ENCODE results near the gene GCLC. TPM values are rescaled to one million over a fixed set of nuclear protein-coding genes. Genes with fewer than 3 reads are reported as not detected.

GCLC gene
- total and polyA plus RNA-seq, 4 donors, result 13.2 to 40.0 (median 22.9) TPM

DNA sequence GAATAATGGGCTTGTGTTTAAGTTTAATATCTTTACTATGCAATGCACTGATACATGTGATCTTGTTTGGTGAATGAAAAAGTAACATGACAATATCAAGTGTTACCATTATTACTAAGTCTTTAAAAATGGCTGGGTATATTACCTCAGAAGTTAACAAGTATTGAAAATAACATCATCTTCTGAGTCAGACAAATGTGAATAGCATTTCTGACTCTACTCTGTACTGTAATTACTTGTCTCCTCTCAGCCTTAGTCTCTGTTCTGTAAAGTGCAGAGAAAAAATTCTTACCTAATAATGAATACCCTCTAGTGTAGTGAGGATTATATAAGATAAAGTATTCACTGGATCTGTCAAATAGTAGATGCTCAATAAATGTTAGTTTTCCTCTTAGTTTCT lies 47.0 kb upstream of the GCLC start:
- DNase-seq (no peak), ATAC-seq (ENCODE audit: insufficient read depth, low FRiP score) (no peak)
- Histone ChIP-seq H3K9me3 (ENCODE audit: control insufficient read depth in 4 of 4, insufficient read depth in 3 of 4, low read length in 3 of 4) (no peaks in the 10 kb centered on the region), H3K36me3 (ENCODE audit: control insufficient read depth in 4 of 4, insufficient read depth in 4 of 4, low read length in 4 of 4) (no peaks in the 10 kb centered on the region), H3K27ac (ENCODE audit: low read depth in 1 of 2, low read length in 1 of 2) (no peak overlapping the region), H3K4me3 (no peak overlapping the region), H3K4me1 (ENCODE audit: control insufficient read depth in 5 of 5, insufficient read depth in 5 of 5, low read length in 5 of 5) (peaks cover 0 to 4% (median 0%) of the 10 kb centered on the region in 5 donors), H3K9ac (ENCODE audit: insufficient read depth in 1 of 2, low read length in 2 of 2) (no peak overlapping the region), H3K27me3 (ENCODE audit: control insufficient read depth in 3 of 3, insufficient read depth in 3 of 3, low read length in 2 of 3) (no peaks in the 10 kb centered on the region)
- no peak for TF ChIP-seq CTCF (IDR thresholded peaks at IDR 0.05; ENCODE audit: control extremely low read depth, extremely low read depth)

GRCh38 chr6:53588816-53589509 lies 44.1 kb upstream of the GCLC start:
- H3K4me3 ChIP-seq, result no peak overlapping the region
- H3K27ac ChIP-seq (ENCODE audit: low read depth in 1 of 2, low read length in 1 of 2), result no peak overlapping the region
- H3K9ac ChIP-seq (ENCODE audit: insufficient read depth in 1 of 2, low read length in 2 of 2), result no peak overlapping the region
- TF ChIP-seq CTCF (IDR thresholded peaks at IDR 0.05; ENCODE audit: control extremely low read depth, extremely low read depth), result no peak
- H3K27me3 ChIP-seq (ENCODE audit: control insufficient read depth in 3 of 3, insufficient read depth in 3 of 3, low read length in 2 of 3), result no peaks in the 10 kb centered on the region
- DNase-seq, result no peak
- 88 to 90% methylated on average over 3 of the region's 3 CpGs for WGBS, 2 donors
- ATAC-seq (ENCODE audit: insufficient read depth, low FRiP score), result no peak
- H3K36me3 ChIP-seq (ENCODE audit: control insufficient read depth in 4 of 4, insufficient read depth in 4 of 4, low read length in 4 of 4), result no peaks in the 10 kb centered on the region
- H3K4me1 ChIP-seq (ENCODE audit: control insufficient read depth in 5 of 5, insufficient read depth in 5 of 5, low read length in 5 of 5), result peaks cover 0 to 7% (median under 1%) of the 10 kb centered on the region in 5 donors
- H3K9me3 ChIP-seq (ENCODE audit: control insufficient read depth in 4 of 4, insufficient read depth in 3 of 4, low read length in 3 of 4), result no peaks in the 10 kb centered on the region

DNA sequence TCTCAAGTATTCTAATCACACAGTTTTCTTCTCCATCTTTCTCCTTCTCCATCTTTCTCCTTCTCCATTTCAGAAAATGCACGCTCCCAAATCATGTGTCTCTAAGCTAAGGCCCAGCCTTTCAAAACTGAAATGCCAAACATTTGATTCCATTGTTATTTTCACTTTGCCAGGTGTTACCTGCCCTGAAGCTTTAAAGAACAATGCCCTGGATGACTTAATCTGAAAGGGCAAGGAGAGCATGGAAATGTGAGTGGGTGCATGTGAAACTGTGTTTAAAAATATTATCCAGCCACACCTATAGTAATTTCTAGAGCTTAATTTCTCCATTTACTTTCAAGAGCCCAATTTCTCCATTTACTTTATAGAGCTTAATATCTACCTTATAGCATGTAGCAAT lies 42.4 kb upstream of the GCLC start:
- TF ChIP-seq CTCF (IDR thresholded peaks at IDR 0.05; ENCODE audit: control extremely low read depth, extremely low read depth), result no peak

More for the DNA sequence above, 42.4 kb upstream of the GCLC start:
- H3K9me3 ChIP-seq (ENCODE audit: control insufficient read depth in 4 of 4, insufficient read depth in 3 of 4, low read length in 3 of 4), result no peaks in the 10 kb centered on the region
- H3K36me3 ChIP-seq (ENCODE audit: control insufficient read depth in 4 of 4, insufficient read depth in 4 of 4, low read length in 4 of 4), result no peaks in the 10 kb centered on the region
- peaks cover 0 to 15% (median 2%) of the 10 kb centered on the region in 5 donors for H3K4me1 ChIP-seq (ENCODE audit: control insufficient read depth in 5 of 5, insufficient read depth in 5 of 5, low read length in 5 of 5)
- 88 to 94% methylated on average over 1 of the region's 1 CpG for WGBS, 2 donors
- H3K4me3 ChIP-seq, result no peak overlapping the region
- DNase-seq, result no peak
- no peak overlapping the region for H3K9ac ChIP-seq (ENCODE audit: insufficient read depth in 1 of 2, low read length in 2 of 2)
- no peak for ATAC-seq (ENCODE audit: insufficient read depth, low FRiP score)
- H3K27ac ChIP-seq (ENCODE audit: low read depth in 1 of 2, low read length in 1 of 2), result no peak overlapping the region
- no peaks in the 10 kb centered on the region for H3K27me3 ChIP-seq (ENCODE audit: control insufficient read depth in 3 of 3, insufficient read depth in 3 of 3, low read length in 2 of 3)
